HG03354 (cell line): ENCODE results near the gene ARID5B.
"Not testable (repeated sequence)": the region's sequence is repeated elsewhere in the genome, so short reads cannot be mapped to it uniquely, and the experiment has no call there.

Experiments
- ATAC-seq: cut with Tn5 transposase; IDR thresholded peaks from one replicate; pipeline ENCODE4 v1.9.1; 2021; ENCODE audit warnings: mild to moderate bottlenecking; ENCODE audit not compliant: unreplicated experiment, poor library complexity, severe bottlenecking

ARID5B gene

DNA sequence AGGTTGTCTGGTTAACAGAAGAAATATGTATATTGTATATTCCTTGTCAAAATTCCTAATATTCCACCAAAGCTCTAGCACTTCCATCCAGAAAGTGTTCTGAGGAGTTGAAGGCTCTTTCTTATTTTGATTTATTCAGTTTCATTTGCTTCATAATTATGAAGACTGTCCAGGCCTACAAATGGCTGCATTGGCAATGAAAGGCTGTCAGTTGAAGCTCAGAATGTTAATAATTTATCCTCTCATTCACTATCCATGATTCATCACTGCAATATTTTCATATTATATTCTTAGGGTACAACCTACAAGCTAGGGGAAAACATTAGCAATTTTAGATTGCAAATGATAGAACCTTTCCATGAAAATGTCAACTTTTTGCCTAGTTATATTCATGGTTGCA, 57.3 kb downstream of the ARID5B start:
- no peak for ATAC-seq

DNA sequence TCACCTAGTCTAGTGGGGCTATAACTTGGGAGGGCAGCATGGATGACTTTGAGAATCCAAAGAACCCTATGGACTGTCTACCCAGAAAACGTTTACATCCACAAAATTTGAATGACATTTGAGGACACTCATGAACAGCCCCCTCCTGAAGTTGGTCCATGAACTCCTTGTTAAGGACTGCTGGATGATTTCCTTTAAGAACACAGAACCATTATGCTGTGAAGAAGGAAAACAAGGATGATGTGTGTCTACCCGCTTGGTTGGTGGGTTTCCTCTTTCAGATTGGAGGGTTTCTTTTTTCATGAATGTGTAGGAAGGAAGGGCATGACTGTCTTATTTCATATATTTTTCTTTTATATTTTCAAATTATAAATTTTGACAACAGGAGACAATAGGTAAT, 58.3 kb downstream of the ARID5B start:
- no peak for ATAC-seq

DNA sequence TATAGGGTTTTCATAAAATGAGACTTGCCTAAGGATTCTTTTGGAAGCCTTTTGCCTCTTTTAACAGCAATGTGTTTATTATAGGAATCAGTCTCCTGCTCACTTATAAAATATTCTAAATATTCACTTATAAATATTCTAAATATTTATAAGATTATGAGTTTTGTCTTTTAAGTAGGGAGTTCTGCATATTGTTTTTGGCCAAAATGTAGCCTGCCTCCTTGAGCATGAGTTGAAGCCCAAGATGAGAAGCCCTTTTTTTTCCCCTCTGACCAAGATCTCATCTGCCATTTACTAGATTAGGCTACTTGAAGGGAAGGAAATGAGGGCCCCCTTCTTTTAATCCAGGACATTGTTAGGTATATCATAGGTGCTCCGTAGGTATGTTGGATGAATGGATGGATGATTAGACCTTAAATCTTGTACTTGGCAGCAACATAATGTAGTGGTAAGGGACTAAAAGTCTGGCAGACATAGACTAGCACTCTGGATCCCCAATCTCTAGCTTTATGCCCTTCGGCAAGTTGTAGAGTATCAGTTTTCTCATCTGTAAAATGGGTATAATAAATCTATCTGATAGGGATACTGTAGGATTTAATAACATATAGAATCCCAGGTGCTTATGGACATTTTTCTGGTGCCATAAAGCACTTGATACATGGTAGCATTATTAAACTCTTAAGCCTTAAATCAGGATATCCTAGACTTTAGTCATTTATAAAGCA, 59.1 kb downstream of the ARID5B start:
- ATAC-seq: no peak

DNA sequence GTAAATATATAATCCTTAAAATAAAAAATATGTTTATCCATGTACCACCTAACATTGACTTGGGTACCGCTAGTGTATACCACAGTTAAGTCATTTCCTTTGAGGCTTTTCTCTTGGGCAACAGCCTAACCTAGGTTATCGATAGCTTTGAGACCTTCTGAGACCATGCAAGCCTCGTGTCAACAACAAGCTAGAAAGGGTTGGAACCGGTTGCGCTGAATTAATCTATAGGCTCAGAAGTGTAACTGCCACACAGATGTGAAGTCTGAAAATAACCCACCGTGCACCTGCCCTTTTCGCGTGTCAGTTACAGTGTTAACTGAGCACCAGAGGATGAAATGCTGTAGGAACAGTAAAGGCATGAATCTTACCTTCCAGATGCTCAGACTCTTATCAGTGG, 59.8 kb downstream of the ARID5B start:
- ATAC-seq: peak; percentile 84

DNA sequence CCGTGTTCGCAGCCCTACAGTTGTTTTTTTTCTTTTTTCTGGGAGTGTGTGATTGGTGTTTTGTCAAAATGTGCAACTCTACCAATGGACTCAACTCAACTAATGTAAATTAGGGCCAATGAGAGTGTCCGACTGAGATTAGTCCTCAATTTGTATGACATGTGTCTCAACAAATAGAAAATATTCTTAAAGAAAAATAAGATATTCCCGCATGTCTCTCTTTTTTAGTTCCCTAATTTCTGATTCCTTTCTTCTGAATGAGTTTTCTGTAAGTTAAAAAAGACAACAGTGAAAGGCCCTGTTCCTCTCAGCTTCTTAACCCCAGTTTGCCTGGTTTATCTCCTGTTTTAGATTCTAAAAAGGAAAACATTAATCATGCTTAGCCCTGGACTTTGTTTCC, 61.5 kb downstream of the ARID5B start:
- no peak for ATAC-seq

DNA sequence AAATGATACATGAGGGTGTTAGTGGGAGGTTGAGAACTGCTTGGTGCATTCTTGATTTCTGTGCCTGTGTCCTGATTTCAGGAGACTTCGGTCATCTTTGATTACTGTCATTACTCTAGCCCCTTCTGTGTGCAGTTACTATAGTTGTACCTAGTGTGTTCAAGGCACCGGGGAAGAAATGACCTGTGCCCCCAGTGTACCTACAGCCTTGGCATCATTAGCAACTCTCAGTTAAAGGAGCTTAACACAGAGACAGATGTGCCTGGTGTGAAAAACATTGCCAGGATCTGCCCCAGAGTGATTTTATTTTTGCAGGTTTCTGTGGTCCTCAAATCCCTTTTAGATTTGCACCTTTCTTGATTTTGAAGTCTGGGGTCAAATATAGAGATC, 62.2 kb downstream of the ARID5B start:
- no peak for ATAC-seq

DNA sequence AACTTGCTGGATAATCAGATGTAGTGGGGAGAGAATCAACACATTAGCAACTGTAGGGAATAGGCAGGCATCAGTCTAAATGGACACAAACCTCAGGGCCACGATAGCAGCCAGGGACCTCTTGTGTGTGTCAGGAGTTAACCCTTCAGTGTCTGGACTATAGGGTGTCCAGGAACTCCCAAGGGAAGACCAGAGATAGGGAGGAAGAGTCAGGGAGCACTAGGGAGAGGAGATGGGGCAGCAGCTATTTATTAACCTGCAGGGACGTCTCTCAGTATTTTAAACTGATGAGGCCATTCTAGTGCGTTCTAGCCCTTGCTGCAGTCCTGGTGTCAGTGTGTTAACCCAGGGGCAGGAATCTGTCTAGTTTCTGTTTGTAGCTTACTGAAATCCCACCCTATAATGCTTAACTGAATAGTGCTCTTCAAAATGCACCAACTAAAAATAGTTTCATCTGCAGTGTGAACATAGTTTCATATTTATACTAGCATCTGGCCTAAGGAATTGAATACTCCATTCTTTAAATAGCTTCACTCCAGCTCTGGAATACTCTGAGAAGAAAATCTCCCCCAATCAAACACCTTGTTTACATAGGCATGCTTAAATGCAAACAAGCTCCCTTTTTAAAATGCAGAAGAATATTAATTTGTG, 62.7 kb downstream of the ARID5B start:
- peak; percentile 24 for ATAC-seq

DNA sequence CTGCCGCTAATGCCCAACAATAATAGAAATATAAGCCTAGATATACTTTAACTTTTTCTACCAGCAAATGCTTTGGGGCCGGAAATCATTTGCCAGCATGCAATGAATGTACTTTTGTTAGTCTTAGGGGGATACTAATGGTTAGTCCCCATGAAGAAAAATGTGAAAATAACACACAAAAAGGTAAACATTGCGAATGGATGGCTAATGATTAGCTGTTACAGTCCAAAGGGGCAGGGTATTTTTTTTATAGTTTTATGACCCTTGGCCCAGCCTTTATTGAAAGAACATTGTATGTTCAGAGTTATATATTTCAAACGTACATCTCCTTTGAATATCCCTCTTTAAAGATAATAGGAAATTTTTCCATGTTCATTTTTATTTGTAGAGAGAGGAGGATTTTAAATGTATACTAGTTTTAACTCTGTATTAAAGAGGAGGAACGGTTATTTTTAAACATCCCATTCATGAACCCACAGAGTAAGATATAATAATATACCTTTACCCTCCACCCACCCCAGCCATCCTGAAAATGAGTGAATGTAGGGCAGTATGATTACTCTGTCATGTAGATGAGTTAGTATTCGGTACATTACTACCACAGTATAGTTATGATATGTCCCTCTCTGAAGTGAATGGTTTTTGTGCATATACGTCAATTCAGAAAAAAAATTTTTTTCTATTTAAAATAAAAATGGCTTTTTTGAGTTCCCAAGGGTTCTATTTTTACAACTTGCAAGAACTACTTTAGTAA, 63.6 kb downstream of the ARID5B start:
- peak; percentile 23 for ATAC-seq

DNA sequence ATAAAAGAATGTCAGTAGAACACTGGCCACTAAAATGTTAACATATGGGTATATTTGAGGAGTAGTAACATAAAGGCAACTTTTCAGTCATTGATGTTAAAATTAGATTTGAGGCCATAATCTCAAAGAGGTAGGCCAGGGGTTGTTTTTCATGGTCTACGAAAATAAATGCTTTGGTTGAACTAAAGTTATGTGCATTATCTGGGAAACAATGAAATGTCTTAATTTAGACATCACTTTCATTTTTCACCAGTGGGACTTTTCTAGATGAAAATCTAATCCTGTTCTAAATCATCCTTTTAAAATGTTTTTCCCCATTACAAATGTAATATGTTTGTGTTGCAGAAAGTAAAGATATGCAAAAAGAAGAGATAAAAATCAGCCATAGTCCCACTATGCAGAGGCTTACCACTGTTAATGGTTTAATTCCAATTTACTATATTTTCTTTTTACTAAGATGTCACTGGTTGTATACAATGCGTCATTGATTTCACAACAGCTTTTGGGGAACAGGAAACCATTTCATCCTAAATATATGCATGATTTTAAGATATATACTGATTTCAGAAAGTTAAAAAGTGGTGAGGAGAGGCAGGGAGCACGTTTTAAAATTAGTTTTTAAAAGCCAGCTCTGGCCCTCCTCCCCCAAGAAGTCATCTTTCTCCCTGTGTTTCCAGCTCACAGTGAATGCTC, 64.3 kb downstream of the ARID5B start:
- ATAC-seq: no peak

DNA sequence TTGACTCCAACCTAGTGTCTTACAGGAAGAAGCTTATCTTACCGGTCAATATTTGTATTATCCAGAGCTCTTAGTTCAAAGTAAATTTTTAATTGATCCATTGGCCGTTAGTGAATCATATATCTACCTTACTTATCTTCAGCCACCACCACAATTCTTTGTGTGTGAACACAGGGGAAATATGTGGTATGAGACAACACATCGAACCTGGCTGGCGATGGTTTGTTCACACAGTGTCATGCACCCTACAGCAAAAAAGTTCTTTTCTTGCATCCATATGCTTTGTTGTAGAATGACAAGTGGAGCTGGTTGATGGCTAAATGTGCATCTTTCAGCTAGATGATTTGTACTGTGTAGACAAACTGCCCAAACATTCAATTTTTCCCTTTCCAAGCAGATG, 65.8 kb downstream of the ARID5B start:
- no peak for ATAC-seq

DNA sequence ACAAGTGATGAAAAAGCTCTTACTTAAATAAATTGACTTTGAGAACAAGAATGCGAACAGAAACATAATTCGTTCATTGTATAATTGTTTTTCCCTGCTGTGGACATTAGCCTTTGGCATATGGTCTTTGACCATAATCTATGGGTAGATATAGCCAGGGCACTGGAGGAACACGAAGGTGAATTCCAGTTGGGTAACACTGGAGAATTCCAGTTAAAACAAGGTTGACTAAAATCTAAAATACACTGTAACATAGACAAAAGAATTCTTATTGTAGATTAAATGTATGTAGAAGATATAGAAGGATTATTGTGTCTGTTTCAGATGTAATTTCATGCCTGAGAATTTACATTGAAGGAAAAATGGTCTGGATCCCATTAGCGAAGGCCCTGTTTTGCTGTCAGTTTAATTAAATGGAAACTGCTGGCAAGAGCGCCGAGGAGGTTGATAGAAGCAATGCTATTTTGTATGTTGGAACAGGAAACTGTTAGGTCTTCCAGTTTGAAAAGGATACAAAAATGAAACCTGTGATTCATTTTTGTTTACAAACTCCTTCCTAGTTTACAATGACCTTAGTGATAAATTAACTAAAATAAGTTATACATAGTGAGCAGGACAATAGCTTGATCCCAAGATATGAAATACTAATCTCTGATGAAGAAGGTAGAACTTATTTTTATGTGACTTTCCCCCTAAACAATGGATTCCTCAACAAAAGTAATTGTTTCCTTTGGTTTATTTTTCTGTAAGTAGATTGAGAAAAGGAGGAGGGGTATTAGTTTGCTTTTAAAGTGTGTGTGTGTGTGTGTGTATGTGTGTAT, 68.9 kb downstream of the ARID5B start:
- peak; percentile 52 for ATAC-seq

DNA sequence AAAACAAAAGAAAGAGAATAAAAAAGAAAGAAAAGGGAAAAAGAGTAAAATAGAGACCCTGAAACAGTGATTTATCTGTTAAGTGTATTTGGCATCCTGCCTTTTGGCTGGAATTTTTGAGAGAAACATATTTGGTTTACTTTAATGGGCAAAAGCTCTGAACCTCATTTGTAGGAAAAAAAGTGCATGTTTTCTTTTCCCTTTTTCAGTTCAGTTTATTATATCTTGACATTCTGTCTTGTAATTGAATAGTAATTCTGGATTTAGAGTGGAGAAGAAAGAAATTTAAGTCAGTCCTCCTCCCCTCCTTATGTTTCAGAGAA, 69.5 kb downstream of the ARID5B start:
- no peak for ATAC-seq

DNA sequence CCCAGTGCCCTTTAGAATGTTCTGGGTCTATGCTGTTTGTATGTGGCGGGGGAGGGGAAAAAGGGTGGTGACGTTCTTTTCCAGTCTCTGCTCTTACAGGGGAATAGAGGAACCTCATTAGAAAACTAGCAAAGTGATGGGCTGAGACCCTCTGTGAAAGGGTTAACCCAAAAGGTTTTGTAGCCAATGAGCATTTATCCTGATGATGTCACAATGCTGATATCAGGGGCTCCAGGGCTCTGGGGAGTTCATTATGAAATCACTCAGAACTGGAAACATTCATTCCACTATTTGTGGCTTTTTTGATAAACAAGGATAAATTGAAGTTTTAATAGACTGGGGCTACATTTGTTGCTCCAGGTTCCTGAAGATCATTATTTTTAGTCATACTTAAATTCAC, 71.7 kb downstream of the ARID5B start:
- ATAC-seq: no peak

DNA sequence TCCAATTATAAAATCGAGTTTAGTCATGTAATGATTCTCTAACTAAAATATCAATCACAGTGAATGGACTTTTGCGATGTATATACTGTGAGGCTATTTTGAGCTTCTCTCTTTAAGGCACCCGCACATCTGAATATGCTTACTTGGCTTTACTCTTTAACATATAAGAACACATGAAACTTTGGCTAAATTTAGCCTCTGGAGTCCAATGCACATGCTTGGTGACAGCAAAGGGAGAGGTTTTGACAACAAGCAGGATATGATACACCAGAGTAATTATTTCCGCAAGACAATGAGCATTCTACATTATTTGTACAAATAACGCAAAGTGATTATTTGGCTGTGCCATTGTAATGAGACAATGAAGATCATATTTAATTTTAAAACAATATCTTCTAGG, 72.4 kb downstream of the ARID5B start:
- ATAC-seq: no peak

DNA sequence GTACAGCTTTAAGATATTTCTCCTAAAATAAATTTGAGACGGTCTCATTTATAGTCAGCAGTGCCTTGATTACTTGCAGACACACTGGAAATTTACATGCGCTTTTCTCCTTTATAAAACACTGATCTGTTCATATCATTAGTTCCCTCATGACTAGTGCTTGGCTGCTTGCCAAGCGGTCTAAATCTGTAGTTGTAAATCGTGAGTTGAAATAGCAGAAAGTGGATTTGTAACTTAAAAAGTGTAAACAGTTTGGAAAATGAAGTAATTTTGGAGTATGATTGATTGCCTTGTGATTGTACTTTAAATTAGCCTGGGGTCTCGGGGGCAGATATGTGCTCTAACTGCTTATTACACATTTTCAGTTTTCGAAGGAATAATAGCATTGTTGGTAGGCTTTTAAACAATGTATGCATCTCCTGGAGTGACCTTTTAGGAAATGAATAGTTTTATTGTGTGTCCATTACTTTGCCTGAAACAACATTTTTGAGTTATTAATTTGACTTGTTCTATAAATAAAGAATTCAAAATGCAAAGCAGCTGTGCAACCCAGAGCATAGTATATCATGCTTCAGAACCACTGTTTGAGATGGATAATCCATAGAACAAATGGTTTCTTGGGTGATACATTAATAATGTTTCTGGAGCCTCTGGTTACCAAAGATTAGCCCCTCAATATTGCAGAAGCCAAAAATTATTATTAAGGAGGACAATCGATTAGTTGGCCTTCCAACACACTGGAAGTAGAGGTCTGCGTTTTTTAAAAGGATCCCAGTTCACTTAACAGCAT, 73.3 kb downstream of the ARID5B start:
- peak; percentile 26 for ATAC-seq

DNA sequence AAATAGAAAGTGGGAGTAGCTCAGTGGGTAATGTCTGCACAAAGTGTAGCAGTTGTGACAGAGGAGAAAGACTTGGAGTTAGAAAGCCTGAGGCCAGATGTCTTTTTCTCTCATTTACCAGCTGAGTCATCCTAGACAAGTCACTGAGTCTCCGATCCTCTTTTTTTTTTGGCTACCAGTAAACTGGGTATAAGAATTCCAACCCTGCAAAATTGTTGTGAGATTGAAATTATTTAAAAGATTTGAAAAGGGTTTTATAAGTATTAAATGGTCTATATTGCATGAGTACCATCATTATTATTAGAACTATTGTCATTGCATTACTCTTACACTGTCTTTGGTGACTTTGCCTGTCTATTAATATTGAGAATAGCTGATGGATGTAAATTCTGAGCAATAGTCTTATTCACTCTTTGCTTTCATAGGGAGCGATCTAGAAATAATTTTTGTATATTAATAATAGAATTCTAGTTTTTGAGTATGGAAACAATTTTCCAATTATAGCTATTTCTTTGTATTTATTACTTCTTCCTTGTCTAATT, 74.0 kb downstream of the ARID5B start:
- ATAC-seq: peak; percentile 84

DNA sequence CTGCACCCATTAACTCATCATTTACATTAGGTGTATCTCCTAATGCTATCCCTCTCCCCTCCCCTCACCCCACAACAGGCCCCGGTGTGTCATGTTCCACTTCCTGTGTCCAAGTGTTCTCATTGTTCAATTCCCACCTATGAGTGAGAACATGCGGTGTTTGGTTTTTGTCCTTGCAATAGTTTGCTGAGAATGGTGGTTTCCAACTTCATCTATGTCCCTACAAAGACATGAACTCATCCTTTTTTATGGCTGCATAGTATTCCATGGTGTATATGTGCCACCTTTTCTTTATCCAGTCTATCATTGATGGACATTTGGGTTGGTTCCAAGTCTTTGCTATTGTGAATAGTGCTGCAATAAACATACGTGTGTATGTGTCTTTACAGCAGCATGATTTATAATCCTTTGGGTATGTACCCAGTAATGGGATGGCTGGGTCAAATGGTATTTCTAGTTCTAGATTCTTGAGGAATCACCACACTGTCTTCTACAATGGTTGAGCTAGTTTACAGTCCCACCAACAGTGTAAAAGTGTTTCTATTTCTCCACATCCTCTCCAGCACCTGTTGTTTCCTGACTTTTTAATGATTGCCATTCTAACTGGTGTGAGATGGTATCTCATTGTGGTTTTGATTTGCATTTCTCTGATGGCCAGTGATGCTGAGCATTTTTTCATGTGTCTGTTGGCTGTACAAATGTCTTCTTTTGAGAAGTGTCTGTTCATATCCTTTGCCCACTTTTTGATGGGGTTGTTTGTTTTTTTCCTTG, 75.6 kb downstream of the ARID5B start:
- ATAC-seq: not testable (repeated sequence)

DNA sequence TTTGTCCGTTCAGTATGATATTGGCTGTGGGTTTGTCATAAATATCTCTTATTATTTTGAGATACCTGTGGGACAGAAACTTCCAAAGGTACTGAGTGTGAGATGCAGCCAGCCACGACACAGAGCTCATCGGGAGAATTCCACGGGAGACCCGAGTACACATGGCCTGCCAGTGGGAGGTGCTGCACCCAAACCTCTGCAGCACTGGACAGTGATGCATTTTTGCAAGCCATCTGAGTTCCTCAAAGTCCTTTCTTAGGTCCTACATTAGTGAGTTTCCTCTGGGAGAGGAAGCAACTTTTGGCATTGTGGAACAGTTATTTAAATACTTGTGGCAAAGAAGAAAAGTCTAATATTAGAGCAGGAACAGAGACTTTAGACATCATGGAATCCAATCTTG, 77.5 kb downstream of the ARID5B start:
- no peak for ATAC-seq
